Measurements from ENCODE around the gene SLC18A2. TPM values are rescaled to one million over a fixed set of nuclear protein-coding genes. Genes with fewer than 3 reads are reported as not detected.
A peak's percentile ranks its signal among the peaks of the same experiment; 100 is the strongest.

SLC18A2 gene
- total RNA-seq, 1 experiment from 2014 or later, result 4.0 TPM

- no peak overlapping the region for H4K8ac ChIP-seq (replicated peaks; ENCODE audit: insufficient read length, low read depth, low read length)
- WGBS (ENCODE audit: extremely low coverage, insufficient read length, low lambda C conversion rate), result no CpG with 5 or more reads among the region's 10 CpGs
- no peaks in the 10 kb centered on the region for H4K20me1 ChIP-seq (ENCODE audit: control insufficient read depth, insufficient read depth, insufficient read length)
- H3K79me1 ChIP-seq (ENCODE audit: insufficient read depth, low read depth, low read length, poor library complexity, severe bottlenecking), result no peaks in the 10 kb centered on the region
- H3K23ac ChIP-seq (ENCODE audit: insufficient read length, low read depth, low read length), result no peak overlapping the region
- no peaks in the 10 kb centered on the region for H3K9me3 Mint-ChIP-seq
- no peaks in the 10 kb centered on the region; a peak in 2 of 7 replicates for H3K36me3 Mint-ChIP-seq (ENCODE audit: insufficient read depth in 1 of 3, low read depth in 3 of 3)
- TF ChIP-seq, protein P1, sequence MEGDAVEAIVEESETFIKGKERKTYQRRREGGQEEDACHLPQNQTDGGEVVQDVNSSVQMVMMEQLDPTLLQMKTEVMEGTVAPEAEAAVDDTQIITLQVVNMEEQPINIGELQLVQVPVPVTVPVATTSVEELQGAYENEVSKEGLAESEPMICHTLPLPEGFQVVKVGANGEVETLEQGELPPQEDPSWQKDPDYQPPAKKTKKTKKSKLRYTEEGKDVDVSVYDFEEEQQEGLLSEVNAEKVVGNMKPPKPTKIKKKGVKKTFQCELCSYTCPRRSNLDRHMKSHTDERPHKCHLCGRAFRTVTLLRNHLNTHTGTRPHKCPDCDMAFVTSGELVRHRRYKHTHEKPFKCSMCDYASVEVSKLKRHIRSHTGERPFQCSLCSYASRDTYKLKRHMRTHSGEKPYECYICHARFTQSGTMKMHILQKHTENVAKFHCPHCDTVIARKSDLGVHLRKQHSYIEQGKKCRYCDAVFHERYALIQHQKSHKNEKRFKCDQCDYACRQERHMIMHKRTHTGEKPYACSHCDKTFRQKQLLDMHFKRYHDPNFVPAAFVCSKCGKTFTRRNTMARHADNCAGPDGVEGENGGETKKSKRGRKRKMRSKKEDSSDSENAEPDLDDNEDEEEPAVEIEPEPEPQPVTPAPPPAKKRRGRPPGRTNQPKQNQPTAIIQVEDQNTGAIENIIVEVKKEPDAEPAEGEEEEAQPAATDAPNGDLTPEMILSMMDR (conservative IDR thresholded peaks at IDR 0.05), result no peak
- H4K5ac ChIP-seq (ENCODE audit: insufficient read length, low read depth, low read length), result no peak overlapping the region
- no peak overlapping the region for H3T11ph ChIP-seq (ENCODE audit: low read length)
- H3K4me3 Mint-ChIP-seq, result no peak overlapping the region; a peak in 1 of 5 replicates
- H3K27ac Mint-ChIP-seq, result peak overlapping the region in 1 of 3 experiments; percentile 47; a peak in 1 of 7 replicates
- no peak overlapping the region for H2AK5ac ChIP-seq (ENCODE audit: insufficient read length, low read length)
- peaks cover 7% of the 10 kb centered on the region; the same call in 1 of the 2 replicates for H3K4me1 ChIP-seq (ENCODE audit: insufficient read depth, low read length)
- H3K9ac ChIP-seq (ENCODE audit: extremely low read depth, insufficient read length, low read length), result no peak overlapping the region
- peaks cover 13 to 19% of the 10 kb centered on the region in 2 experiments for H3K4me1 Mint-ChIP-seq
- H3K14ac ChIP-seq (ENCODE audit: insufficient read depth, low read length), result no peak overlapping the region
- H3K79me2 ChIP-seq (ENCODE audit: insufficient read depth, low read length), result no peaks in the 10 kb centered on the region
- no peak overlapping the region for H3K18ac ChIP-seq (ENCODE audit: insufficient read length, low read depth, low read length)
- H3K4ac ChIP-seq (ENCODE audit: low read depth, low read length), result no peak overlapping the region
- no peaks in the 10 kb centered on the region for H3K9me3 ChIP-seq (ENCODE audit: control insufficient read depth, low read depth, low read length)
- H2BK15ac ChIP-seq (ENCODE audit: low read depth, low read length), result no peak overlapping the region
- H3K27ac ChIP-seq (ENCODE audit: insufficient read length, low read depth, low read length), result no peak overlapping the region
- no peaks in the 10 kb centered on the region for H3K27me3 ChIP-seq (ENCODE audit: insufficient read depth, low read length)
- no peaks in the 10 kb centered on the region for H3K23me2 ChIP-seq (ENCODE audit: insufficient read length, low read depth, low read length, poor library complexity, severe bottlenecking)
- H4K91ac ChIP-seq (ENCODE audit: insufficient read length, low read depth, low read length), result no peak overlapping the region
- no peaks in the 10 kb centered on the region; the same call in 1 of the 2 replicates for H3K27me3 Mint-ChIP-seq (ENCODE audit: low read depth)
- no peak overlapping the region for H2AFZ ChIP-seq (ENCODE audit: low read length)
- H2BK120ac ChIP-seq (ENCODE audit: low read depth, low read length, poor library complexity, severe bottlenecking), result no peak overlapping the region
- H2BK12ac ChIP-seq (ENCODE audit: insufficient read length, low read depth, low read length), result no peak overlapping the region
- H2BK5ac ChIP-seq (ENCODE audit: insufficient read length, low read length), result no peak overlapping the region
- no peak for DNase-seq
- no peak overlapping the region for H3K56ac ChIP-seq (ENCODE audit: insufficient read length, low read depth, low read length)
- H2BK20ac ChIP-seq (ENCODE audit: low read depth, low read length, poor library complexity, severe bottlenecking), result no peak overlapping the region
- H3K4me2 ChIP-seq (ENCODE audit: insufficient read depth, insufficient read length, low read length), result no peak overlapping the region
Observed at GRCh38 chr10:117262291-117262902, 21.5 kb downstream of the SLC18A2 start.

All from H9 (cell line).